Kidney (tissue), 14 donors: ENCODE data around the gene GAP43. TPM values are rescaled to one million over a fixed set of nuclear protein-coding genes. Genes with fewer than 3 reads are reported as not detected.

Source experiments
- DNase-seq, 5 donors: peaks; one replicate each; pipeline ENCODE4 v3.0.0-alpha.2; 2013 to 2020
- FAIRE-seq: peaks from 2 replicates; lab custom pipeline; 2012; peaks lifted over from hg19 to GRCh38; lab: Jason Lieb, UNC
- H3K27ac ChIP-seq, 2 donors: one replicate each; pipeline ENCODE4 v1.7.0; 2013; ENCODE audit warnings: low read depth in 2 of 2, low read length in 2 of 2, inconsistent platforms in 1 of 2
- H3K27me3 ChIP-seq: one replicate; pipeline ENCODE4 v1.7.1; 2013; ENCODE audit warnings: low read length, inconsistent platforms; ENCODE audit not compliant: control insufficient read depth, insufficient read depth
- H3K36me3 ChIP-seq, 3 donors: one replicate each; pipeline versions ENCODE4 v1.7.0 to v1.7.1; 2013; ENCODE audit warnings: low read length in 3 of 3, control low read depth in 1 of 3, inconsistent platforms in 1 of 3; ENCODE audit not compliant: insufficient read depth in 3 of 3, control insufficient read depth in 2 of 3
- H3K4me1 ChIP-seq, 3 donors: one replicate each; pipeline versions ENCODE4 v1.7.0 to v1.7.1; 2013; ENCODE audit warnings: low read length in 3 of 3, inconsistent platforms in 1 of 3, low read depth in 1 of 3; ENCODE audit not compliant: control insufficient read depth in 2 of 3, insufficient read depth in 2 of 3
- H3K4me3 ChIP-seq, 3 donors: one replicate each; pipeline versions ENCODE4 v1.7.0 to v1.8.1; 2013; ENCODE audit warnings: low read length in 3 of 3, control low read depth in 1 of 3, inconsistent platforms in 1 of 3
- H3K9ac ChIP-seq, 3 donors: one replicate each; pipeline versions ENCODE4 v1.7.0 to v1.7.1; 2013; ENCODE audit warnings: low read length in 3 of 3, control low read depth in 1 of 3, inconsistent platforms in 1 of 3
- H3K9me3 ChIP-seq, 3 donors: one replicate each; pipeline versions ENCODE4 v1.7.0 to v1.7.1; 2013; ENCODE audit warnings: low read length in 3 of 3, control low read depth in 1 of 3, inconsistent platforms in 1 of 3; ENCODE audit not compliant: control insufficient read depth in 2 of 3, insufficient read depth in 1 of 3
- intact Hi-C: fragments of 100-400 bp; cut with DNase I; formaldehyde crosslinking; loops from one replicate; pipeline ENCODE4 v1.11.1; 2022
- polyA plus RNA-seq: library from polyadenylated mRNA; stranded (reverse); fragments of 350-450 nt; fragmentation: Illumina TruSeq; extraction: RNeasy Lipid Tissue Mini Kit (QIAGEN cat#74804); gene quantifications from one replicate; pipeline ENCODE4 v1.2.3, GENCODE V29; 2014; ENCODE audit warnings: low read depth, low replicate concordance; ENCODE audit not compliant: insufficient read depth
- total RNA-seq: library from RNA; stranded (reverse); fragmentation: NEBNext Ultra II Directional; extraction: Animal tissue kit (Norgen Biotek cat#: 25700); gene quantifications from one replicate; pipeline ENCODE4 v1.2.1, GENCODE V29; 2021
- TF ChIP-seq, protein P1 (sequence below): IDR thresholded peaks from 3 replicates; pipeline ENCODE4 v1.5.1; 2012; ENCODE audit warnings: mild to moderate bottlenecking, moderate library complexity, borderline replicate concordance; ENCODE audit not compliant: insufficient read depth; ENCODE audit errors: extremely low read depth
- donor health status: control.
- donor health status: control.
- donor health status: control.
- donor health status: control.
- donor health status: control.
- donor health status: DM: yes; HTN: yes; CAD: no.
- donor health status: Normal renal cell carcinoma (clear cell type).

The GAP43 gene
- total and polyA plus RNA-seq, 2 donors from 2014 or later: 0.19 TPM; not detected in 1

DNA sequence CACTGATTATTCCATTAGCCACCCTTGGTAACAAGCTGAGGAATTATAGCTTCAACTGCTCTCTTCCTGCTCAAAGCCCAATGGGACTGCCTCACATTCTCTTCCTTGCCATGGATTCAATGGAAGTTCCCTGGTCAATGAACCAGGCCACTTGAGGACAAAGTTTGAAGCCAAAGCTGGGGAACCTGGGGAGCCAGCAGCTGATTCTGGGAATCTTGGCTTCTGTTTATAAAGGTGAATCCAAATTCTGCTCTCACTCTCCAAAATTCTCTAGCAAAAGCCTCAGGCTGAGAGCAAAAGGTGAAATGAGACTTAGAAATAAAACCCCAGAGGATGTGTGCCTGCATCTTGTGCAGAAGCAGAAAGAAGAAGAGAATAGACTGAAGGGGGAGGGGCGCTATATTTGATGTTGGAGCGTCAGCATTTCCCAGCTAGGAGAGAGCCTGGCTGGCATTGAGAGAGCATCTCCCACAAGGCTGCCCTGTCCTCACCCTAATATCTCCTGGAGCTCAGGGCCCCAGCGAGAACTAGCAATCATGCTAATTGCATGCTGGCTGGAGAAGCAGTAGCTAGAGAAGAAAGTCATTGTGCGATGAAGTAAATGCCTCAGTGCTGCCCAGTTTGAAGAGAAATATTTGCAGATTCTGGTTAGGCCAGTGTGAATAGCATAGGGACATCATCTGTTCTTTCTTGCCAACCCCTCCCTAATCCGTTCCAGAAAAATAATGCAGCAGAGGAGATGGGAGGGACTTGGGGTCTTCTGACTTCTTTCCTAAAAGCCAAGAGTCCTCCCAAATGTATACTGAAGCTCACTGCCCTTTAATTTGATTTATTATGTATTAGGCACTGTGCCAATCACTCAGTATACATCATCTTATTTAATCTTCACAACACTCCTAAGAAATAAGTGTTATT, 34.9 kb upstream of the GAP43 start:
- H3K4me1 ChIP-seq: no peaks in the 10 kb centered on the region
- DNase-seq (no peak), FAIRE-seq (no peak)
- no peaks in the 10 kb centered on the region for H3K27me3 ChIP-seq
- H3K4me3 ChIP-seq: no peak overlapping the region
- TF ChIP-seq, protein P1, sequence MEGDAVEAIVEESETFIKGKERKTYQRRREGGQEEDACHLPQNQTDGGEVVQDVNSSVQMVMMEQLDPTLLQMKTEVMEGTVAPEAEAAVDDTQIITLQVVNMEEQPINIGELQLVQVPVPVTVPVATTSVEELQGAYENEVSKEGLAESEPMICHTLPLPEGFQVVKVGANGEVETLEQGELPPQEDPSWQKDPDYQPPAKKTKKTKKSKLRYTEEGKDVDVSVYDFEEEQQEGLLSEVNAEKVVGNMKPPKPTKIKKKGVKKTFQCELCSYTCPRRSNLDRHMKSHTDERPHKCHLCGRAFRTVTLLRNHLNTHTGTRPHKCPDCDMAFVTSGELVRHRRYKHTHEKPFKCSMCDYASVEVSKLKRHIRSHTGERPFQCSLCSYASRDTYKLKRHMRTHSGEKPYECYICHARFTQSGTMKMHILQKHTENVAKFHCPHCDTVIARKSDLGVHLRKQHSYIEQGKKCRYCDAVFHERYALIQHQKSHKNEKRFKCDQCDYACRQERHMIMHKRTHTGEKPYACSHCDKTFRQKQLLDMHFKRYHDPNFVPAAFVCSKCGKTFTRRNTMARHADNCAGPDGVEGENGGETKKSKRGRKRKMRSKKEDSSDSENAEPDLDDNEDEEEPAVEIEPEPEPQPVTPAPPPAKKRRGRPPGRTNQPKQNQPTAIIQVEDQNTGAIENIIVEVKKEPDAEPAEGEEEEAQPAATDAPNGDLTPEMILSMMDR: no peak
- no peak overlapping the region for H3K9ac ChIP-seq
- no peaks in the 10 kb centered on the region for H3K9me3 ChIP-seq
- intact Hi-C loops: no loop called here
- no peak overlapping the region for H3K27ac ChIP-seq
- no peaks in the 10 kb centered on the region for H3K36me3 ChIP-seq

DNA sequence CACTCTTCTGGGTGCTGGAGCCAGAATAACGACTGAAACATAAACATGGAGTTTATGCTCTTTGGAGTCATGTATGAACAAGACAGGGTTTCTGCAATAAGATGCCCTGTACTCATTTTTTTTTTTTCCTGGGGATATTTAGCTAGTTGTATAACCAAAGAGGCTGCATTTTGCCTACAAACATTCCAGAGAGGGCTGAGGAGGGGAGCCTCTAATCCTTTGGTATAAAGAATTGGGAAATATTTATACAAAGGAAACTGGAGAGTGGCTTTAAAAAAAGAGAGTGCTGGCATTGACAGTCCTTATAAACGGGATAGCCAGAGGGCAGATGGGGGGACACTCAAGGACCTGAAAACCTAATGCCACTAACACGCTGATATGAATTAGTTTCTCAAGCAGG, 32.4 kb upstream of the GAP43 start:
- peaks cover 0 to 5% (median 1%) of the 10 kb centered on the region in 3 donors for H3K9me3 ChIP-seq
- no peak for DNase-seq
- FAIRE-seq: no peak
- TF ChIP-seq, protein P1: no peak
- no peak overlapping the region for H3K9ac ChIP-seq
- H3K27me3 ChIP-seq: no peaks in the 10 kb centered on the region
- H3K27ac ChIP-seq: no peak overlapping the region
- H3K4me1 ChIP-seq: no peaks in the 10 kb centered on the region
- H3K4me3 ChIP-seq: no peak overlapping the region
- intact Hi-C loops: no loop called here
- no peaks in the 10 kb centered on the region for H3K36me3 ChIP-seq

DNA sequence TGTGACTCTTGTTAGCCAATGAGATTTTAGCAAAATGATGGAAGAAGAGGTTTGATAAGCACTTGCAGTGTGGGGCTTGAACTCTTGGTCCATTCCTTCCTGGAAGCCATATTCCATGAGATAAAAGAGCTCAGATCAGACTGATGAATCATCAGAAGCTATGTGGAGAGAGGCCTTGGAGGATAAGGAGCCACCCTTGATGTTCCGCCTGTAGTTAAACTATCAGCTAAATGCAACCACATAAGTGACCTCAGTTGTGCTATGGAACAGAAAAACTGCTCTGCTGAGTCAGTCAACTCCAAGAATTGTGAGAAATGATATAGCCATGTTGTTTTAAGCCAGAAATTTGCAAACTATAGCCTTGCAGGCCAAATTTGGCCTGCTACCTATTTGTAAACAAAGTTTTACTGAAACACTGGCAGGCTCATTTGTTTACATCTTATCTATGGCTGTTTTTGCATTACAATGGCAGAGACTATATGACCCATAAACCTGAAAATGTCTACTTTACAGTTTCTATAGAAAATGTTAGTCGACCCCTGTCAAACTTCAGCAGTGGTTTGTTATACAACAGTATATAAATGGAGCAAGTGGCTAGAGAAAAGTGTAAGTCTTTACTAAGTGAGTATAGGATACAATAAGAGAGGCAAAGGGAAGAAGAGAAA, 27.6 kb upstream of the GAP43 start:
- Histone ChIP-seq H3K4me3 (no peak overlapping the region), H3K27ac (no peak overlapping the region), H3K4me1 (no peaks in the 10 kb centered on the region), H3K9me3 (peaks cover 0 to 5% (median 1%) of the 10 kb centered on the region in 3 donors), H3K9ac (no peak overlapping the region), H3K27me3 (no peaks in the 10 kb centered on the region), H3K36me3 (no peaks in the 10 kb centered on the region)
- intact Hi-C loops: no loop called here
- FAIRE-seq: no peak
- DNase-seq: no peak
- TF ChIP-seq, protein P1: no peak
